Cardiac muscle cell (in vitro differentiated cells and primary cell): ENCODE data around the gene ARFGAP1. TPM values are rescaled to one million over a fixed set of nuclear protein-coding genes. Genes with fewer than 3 reads are reported as not detected.
"Not testable (repeated sequence)": the region's sequence is repeated elsewhere in the genome, so short reads cannot be mapped to it uniquely, and the experiment has no call there.

Experiments
- DNase-seq, 2 donors: peaks; one replicate each; pipeline versions ENCODE4 v3.0.0 to v3.0.0-alpha.2; 2010 to 2017; ENCODE audit warnings: low read depth in 1 of 2, low spot score in 1 of 2
- H3K27ac ChIP-seq: fragments of 200-600 bp; sonication (generic); 2 replicates; pipeline ENCODE4 v1.5.1; 2016
- H3K27me3 ChIP-seq: fragments of 200-600 bp; sonication (generic); 2 replicates; pipeline ENCODE4 v1.6.0; 2016; ENCODE audit warnings: control low read depth
- H3K36me3 ChIP-seq: fragments of 200-600 bp; sonication (generic); 2 replicates; pipeline ENCODE4 v1.5.1; 2016; ENCODE audit warnings: control low read depth
- H3K4me1 ChIP-seq: fragments of 200-600 bp; sonication (generic); 2 replicates; pipeline ENCODE4 v1.8.1; 2017; ENCODE audit warnings: low read depth, mild to moderate bottlenecking, mixed run types
- H3K4me3 ChIP-seq: fragments of 200-600 bp; sonication (generic); 2 replicates; pipeline ENCODE4 v1.5.1; 2016; ENCODE audit warnings: mild to moderate bottlenecking
- H3K9me3 ChIP-seq: fragments of 200-600 bp; sonication (generic); 2 replicates; pipeline ENCODE4 v1.5.1; 2017; ENCODE audit warnings: low read depth, mild to moderate bottlenecking, control low read depth
- CTCF ChIP-seq: IDR thresholded peaks from 2 replicates; pipeline ENCODE4 v1.5.1; 2012; ENCODE audit warnings: low read depth, mild to moderate bottlenecking, low read length
- polyA plus RNA-seq: library from polyadenylated mRNA; unstranded; fragments of >200 nt; fragmentation: Nextera tagmentation; extraction: Ambion mirVana; gene quantifications from 2 replicates; pipeline ENCODE4 v1.2.1, GENCODE V29; 2016
- total RNA-seq: library from RNA; depleted of rRNA; stranded (reverse); fragments of >200 nt; gene quantifications from 2 replicates; pipeline ENCODE4 v1.2.3, GENCODE V29; 2016

ARFGAP1 gene
- total and polyA plus RNA-seq, 2 experiments from 2014 or later: 85.3 to 96.5 TPM

DNA sequence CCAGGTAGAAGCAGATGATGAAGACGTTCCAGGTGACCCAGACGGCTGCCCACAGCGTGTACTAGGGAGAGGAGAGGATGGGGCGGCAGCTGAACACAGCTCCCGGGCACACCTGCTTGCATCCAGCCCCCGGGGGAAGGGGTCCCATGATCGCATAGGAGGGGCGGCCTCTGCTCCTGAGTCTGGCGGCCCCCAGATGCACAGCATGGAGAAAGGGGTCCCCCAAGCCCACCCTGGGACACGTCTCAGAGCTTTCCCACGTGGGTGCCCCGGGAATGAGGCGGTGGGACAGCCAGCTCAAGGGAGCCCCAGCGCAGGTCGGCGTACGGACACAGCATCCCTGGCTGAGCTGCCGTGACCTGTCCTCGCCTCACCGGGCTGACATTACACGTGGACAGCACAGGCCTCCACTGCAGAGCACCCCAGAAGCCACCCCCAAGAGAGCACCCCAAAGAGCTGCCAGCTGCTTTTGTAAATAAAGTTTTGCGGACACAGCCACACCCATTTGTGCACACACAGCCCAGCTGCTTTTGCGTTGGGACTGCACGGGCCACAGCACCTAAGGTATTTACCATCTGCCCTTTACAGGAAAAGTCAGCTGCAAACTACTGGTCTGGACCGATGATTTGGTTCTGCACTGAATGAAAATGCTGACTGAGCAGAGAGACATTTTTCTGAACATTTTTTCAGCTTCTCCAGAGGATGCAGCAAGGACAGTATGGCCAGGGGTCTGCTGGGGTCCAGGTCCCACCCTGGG, 23.6 kb upstream of the ARFGAP1 start:
- H3K4me3 ChIP-seq: no peak overlapping the region
- H3K27me3 ChIP-seq: peaks cover 51% of the 10 kb centered on the region
- TF ChIP-seq CTCF: no peak
- H3K9me3 ChIP-seq: no peaks in the 10 kb centered on the region
- H3K36me3 ChIP-seq: no peaks in the 10 kb centered on the region
- no peak overlapping the region for H3K27ac ChIP-seq
- no peaks in the 10 kb centered on the region for H3K4me1 ChIP-seq
- no peak for DNase-seq

- no peak overlapping the region for H3K4me3 ChIP-seq
- no peak overlapping the region for H3K27ac ChIP-seq
- no peak for TF ChIP-seq CTCF
- H3K9me3 ChIP-seq: no peaks in the 10 kb centered on the region
- no peaks in the 10 kb centered on the region for H3K36me3 ChIP-seq
- DNase-seq: no peak
- H3K27me3 ChIP-seq: peaks cover 60% of the 10 kb centered on the region
- no peaks in the 10 kb centered on the region for H3K4me1 ChIP-seq
These were observed 22.7 kb upstream of the ARFGAP1 start for GRCh38 chr20:63249891-63250290.

GRCh38 chr20:63251350-63251749, 21.3 kb upstream of the ARFGAP1 start:
- peak; percentile 11 for TF ChIP-seq CTCF
- peaks cover 75% of the 10 kb centered on the region for H3K27me3 ChIP-seq
- not testable (repeated sequence) for H3K4me3 ChIP-seq, H3K27ac ChIP-seq, H3K36me3 ChIP-seq, DNase-seq, H3K9me3 ChIP-seq, H3K4me1 ChIP-seq

GRCh38 chr20:63252284-63252711, 20.3 kb upstream of the ARFGAP1 start:
- DNase-seq: no peak
- H3K27me3 ChIP-seq: peaks cover 76% of the 10 kb centered on the region
- no peaks in the 10 kb centered on the region for H3K4me1 ChIP-seq
- no peaks in the 10 kb centered on the region for H3K9me3 ChIP-seq
- H3K36me3 ChIP-seq: no peaks in the 10 kb centered on the region
- H3K4me3 ChIP-seq: no peak overlapping the region
- no peak overlapping the region for H3K27ac ChIP-seq
- no peak for TF ChIP-seq CTCF

DNA sequence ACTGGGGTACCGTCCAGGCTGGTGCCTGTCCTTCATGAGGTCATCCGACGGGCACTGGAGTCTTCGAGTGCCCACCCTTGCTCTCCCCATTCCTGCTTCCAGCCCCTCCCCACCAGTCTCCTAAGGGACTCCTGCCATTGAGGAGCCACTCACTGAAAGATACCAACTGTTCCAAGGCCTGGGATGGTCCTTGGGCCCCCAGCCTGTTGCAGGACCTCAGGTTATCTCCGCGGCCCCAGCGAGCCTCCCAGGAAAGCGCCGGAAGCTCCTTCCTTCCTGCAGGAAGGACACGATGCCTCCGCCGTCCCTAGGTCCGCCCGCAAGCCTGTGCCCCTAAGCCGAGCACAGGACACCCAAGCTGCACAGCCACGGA, 19.6 kb upstream of the ARFGAP1 start:
- no peak for DNase-seq
- Histone ChIP-seq H3K4me1 (no peaks in the 10 kb centered on the region), H3K9me3 (no peaks in the 10 kb centered on the region), H3K27me3 (peaks cover 75% of the 10 kb centered on the region), H3K4me3 (no peak overlapping the region), H3K36me3 (no peaks in the 10 kb centered on the region), H3K27ac (no peak overlapping the region)
- no peak for TF ChIP-seq CTCF
